A673 (cell line): ENCODE results near the gene CNN2. TPM values are rescaled to one million over a fixed set of nuclear protein-coding genes. Genes with fewer than 3 reads are reported as not detected.

ENCODE experiments used
- BruUV-seq: library from RNA; stranded (reverse); fragments of 400-500 nt; replicated peaks from 2 replicates; lab custom pipeline; 2021; lab: Mats Ljungman, UMichigan
- CTCF ChIA-PET: fragments of 300-600 bp; sonication (Branson Sonifier 250); formaldehyde crosslinking; loops from one replicate; lab custom pipeline; 2022; ENCODE audit warnings: antibody characterized with exemption; lab: Charles Lee
- POLR2A ChIA-PET: fragments of 300-600 bp; sonication (Branson Sonifier 250); formaldehyde crosslinking; loops from one replicate; lab custom pipeline; 2022; ENCODE audit warnings: antibody characterized with exemption; ENCODE audit not compliant: low non-redundant PET; lab: Charles Lee
- DNase-seq: peaks from one replicate; pipeline ENCODE4 v3.0.0-alpha.2; 2015; ENCODE audit warnings: low spot score
- H3K27ac ChIP-seq: fragments of 200-600 bp; sonication (generic); 2 replicates; pipeline ENCODE4 v1.5.1; 2016; ENCODE audit warnings: mixed run types, low read depth, mild to moderate bottlenecking, mixed read lengths, antibody characterized with exemption, low read length; ENCODE audit not compliant: poor library complexity, severe bottlenecking
- H3K27me3 ChIP-seq: fragments of 200-600 bp; sonication (generic); replicated peaks from 2 replicates; pipeline ENCODE4 v1.6.1; 2017; ENCODE audit warnings: mixed run types, low read depth, mild to moderate bottlenecking, mixed read lengths, antibody characterized with exemption, low read length; ENCODE audit not compliant: insufficient read depth, poor library complexity
- H3K36me3 ChIP-seq: fragments of 200-600 bp; sonication (generic); 2 replicates; pipeline ENCODE4 v1.6.1; 2016; ENCODE audit warnings: mixed run types, mild to moderate bottlenecking, mixed read lengths, antibody characterized with exemption, low read length; ENCODE audit not compliant: insufficient read depth, poor library complexity, severe bottlenecking
- H3K4me1 ChIP-seq: fragments of 200-600 bp; sonication (generic); 2 replicates; pipeline ENCODE4 v1.6.1; 2017; ENCODE audit warnings: mixed run types, mild to moderate bottlenecking, mixed read lengths, antibody characterized with exemption, low read length; ENCODE audit not compliant: insufficient read depth, poor library complexity, severe bottlenecking
- H3K4me3 ChIP-seq: fragments of 200-600 bp; sonication (generic); 2 replicates; pipeline ENCODE4 v1.5.1; 2016; ENCODE audit warnings: low read depth, mixed run types, mild to moderate bottlenecking, mixed read lengths, low read length; ENCODE audit not compliant: poor library complexity, severe bottlenecking
- H3K9me3 ChIP-seq: fragments of 200-600 bp; sonication (generic); 2 replicates; pipeline ENCODE4 v1.6.1; 2016; ENCODE audit warnings: mixed run types, low read depth, mild to moderate bottlenecking, mixed read lengths, antibody characterized with exemption, low read length; ENCODE audit not compliant: poor library complexity, severe bottlenecking
- CTCF ChIP-seq: fragments of 300-800, 200-600 bp; sonication (generic); conservative IDR thresholded peaks from 2 replicates; pipeline ENCODE4 v1.5.1; 2017; ENCODE audit warnings: low read depth, mild to moderate bottlenecking, antibody characterized with exemption, low read length, moderate library complexity, mixed read lengths
- EZH2 ChIP-seq: fragments of 200-600 bp; sonication (generic); IDR thresholded peaks from 2 replicates; pipeline ENCODE4 v1.6.1; 2017; ENCODE audit warnings: borderline replicate concordance, low read depth, mild to moderate bottlenecking, mixed read lengths, antibody characterized with exemption, low read length; ENCODE audit not compliant: poor library complexity, severe bottlenecking
- intact Hi-C: fragments of 100-400 bp; cut with micrococcal nuclease; formaldehyde crosslinking; loops from one replicate; pipeline ENCODE4 v1.10.0; 2022; ENCODE audit not compliant: unreplicated experiment
- total RNA-seq: library from RNA; stranded (reverse); gene quantifications from 2 replicates; pipeline ENCODE4 v1.2.3, GENCODE V29; 2021

CNN2 gene
- total RNA-seq, 1 experiment from 2014 or later = 112 TPM

- H3K27ac ChIP-seq = no peak overlapping the region
- TF ChIP-seq CTCF (no peak), EZH2 (no peak)
- CTCF ChIA-PET = no interaction called here
Measured at GRCh38 chr19:1051791-1052190, 25.4 kb downstream of the CNN2 start.

GRCh38 chr19:1052349-1052975 lies 26.1 kb downstream of the CNN2 start:
- TF ChIP-seq CTCF = no peak
- TF ChIP-seq EZH2 = no peak
- no peak overlapping the region for H3K27ac ChIP-seq
- H3K36me3 ChIP-seq = no peaks in the 10 kb centered on the region
- no peaks in the 10 kb centered on the region for H3K4me1 ChIP-seq
- H3K4me3 ChIP-seq = no peak overlapping the region
- H3K27me3 ChIP-seq = no peaks in the 10 kb centered on the region
- intact Hi-C loops = no loop called here
- POLR2A ChIA-PET = no interaction called here
- peak; percentile 70 for DNase-seq
- CTCF ChIA-PET = no interaction called here
- no TSS peak for BruUV-seq
- H3K9me3 ChIP-seq = peaks cover 8% of the 10 kb centered on the region

More at GRCh38 chr19:1051791-1052190, 25.4 kb downstream of the CNN2 start:
- H3K36me3 ChIP-seq = no peaks in the 10 kb centered on the region
- POLR2A ChIA-PET = no interaction called here
- H3K4me3 ChIP-seq = no peak overlapping the region
- no peak for DNase-seq
- intact Hi-C loops = no loop called here
- no peaks in the 10 kb centered on the region for H3K27me3 ChIP-seq
- no TSS peak for BruUV-seq
- no peaks in the 10 kb centered on the region for H3K4me1 ChIP-seq
- peaks cover 1% of the 10 kb centered on the region for H3K9me3 ChIP-seq

- TF ChIP-seq EZH2 (no peak), CTCF (no peak)
- Histone ChIP-seq H3K4me3 (no peak overlapping the region), H3K27me3 (no peaks in the 10 kb centered on the region), H3K4me1 (no peaks in the 10 kb centered on the region), H3K9me3 (peaks cover 10% of the 10 kb centered on the region), H3K36me3 (no peaks in the 10 kb centered on the region), H3K27ac (no peak overlapping the region)
- no TSS peak for BruUV-seq
- CTCF ChIA-PET = interaction anchor here (0.5 to 0.6 kb wide), 2 partner anchors 11 to 198 kb away, joined by 3 to 4 read pairs; no protein-coding TSS in a partner anchor
- intact Hi-C loops = no loop called here
- no peak for DNase-seq
- POLR2A ChIA-PET = no interaction called here
Measured at GRCh38 chr19:1053176-1054101, 27.0 kb downstream of the CNN2 start.
